ENCODE data around the gene CDS2. TPM values are rescaled to one million over a fixed set of nuclear protein-coding genes. Genes with fewer than 3 reads are reported as not detected.
A peak's percentile ranks its signal among the peaks of the same experiment; 100 is the strongest.

The CDS2 gene
- total and polyA plus RNA-seq, 2 experiments from 2014 or later, result 16.8 to 40.8 TPM

DNA sequence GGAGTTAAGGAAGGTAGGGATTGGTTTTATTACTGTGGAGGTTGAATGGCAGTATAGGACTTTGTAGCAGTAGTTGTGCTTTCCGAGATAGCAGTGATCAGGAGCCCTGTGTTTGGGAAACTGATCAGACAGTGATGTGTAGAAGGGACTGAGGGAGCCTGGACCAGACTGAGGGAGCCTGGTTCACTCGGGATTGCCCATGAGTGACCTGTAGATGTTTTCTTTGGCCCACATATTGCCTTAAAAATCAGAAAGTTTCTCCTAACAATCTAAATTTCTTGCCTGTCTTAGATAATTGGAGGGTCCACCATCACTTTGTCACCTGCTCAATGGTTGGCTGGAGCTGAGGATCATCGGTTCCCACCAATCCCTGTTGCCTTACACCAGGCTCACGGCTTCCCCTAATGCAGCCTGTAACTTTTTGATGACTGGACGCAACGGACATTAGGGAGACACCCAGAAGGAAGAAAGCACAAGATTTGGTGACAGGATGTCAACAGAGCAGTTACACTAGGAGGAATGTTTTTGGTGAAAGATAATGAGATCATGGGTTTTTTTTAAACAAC, 1.1 kb downstream of the CDS2 start:
- Mint-ChIP-seq H3K4me3 (peak overlapping the region; percentile 92), H3K27me3 (ENCODE audit: insufficient read depth, low read depth, poor library complexity) (peaks cover 4% of the 10 kb centered on the region), H3K36me3 (ENCODE audit: low read depth) (no peaks in the 10 kb centered on the region), H3K9me3 (no peaks in the 10 kb centered on the region), H3K4me1 (peaks cover 15% of the 10 kb centered on the region), H3K27ac (peak overlapping the region; percentile 95)
- Histone ChIP-seq H3K9me2 (ENCODE audit: insufficient read depth) (no peaks in the 10 kb centered on the region), H3K79me2 (replicated peaks; ENCODE audit: insufficient read depth) (peaks cover 52% of the 10 kb centered on the region), H3K4me3 (peak overlapping the region; percentile 86), H3K27ac (ENCODE audit: low read depth) (peak overlapping the region; percentile 89; the same call in 1 of the 2 replicates), H4K20me1 (replicated peaks; ENCODE audit: insufficient read depth) (no peaks in the 10 kb centered on the region; the same call in 1 of the 2 replicates), H2AFZ (peak overlapping the region; percentile 87; the same call in 1 of the 2 replicates), H3K36me3 (ENCODE audit: insufficient read depth) (no peaks in the 10 kb centered on the region; the same call in 1 of the 2 replicates), H3K27me3 (ENCODE audit: insufficient read depth) (no peaks in the 10 kb centered on the region), H3F3A (replicated peaks; ENCODE audit: low read depth) (peaks cover 5% of the 10 kb centered on the region), H3K4me1 (ENCODE audit: insufficient read depth) (peaks cover 8% of the 10 kb centered on the region), H3K4me2 (peak overlapping the region; percentile 83)
- no peak for DNase-seq (ENCODE audit: low spot score)
- no peak for ATAC-seq
- TF ChIP-seq STAT1 (IDR thresholded peaks at IDR 0.05; ENCODE audit: unreplicated experiment) (no peak), EZH2phosphoT487 (IDR thresholded peaks at IDR 0.05; ENCODE audit: unreplicated experiment) (no peak), ZNF114 (CRISPR knock-in tag; IDR thresholded peaks at IDR 0.05) (no peak), POLR2AphosphoS5 (IDR thresholded peaks at IDR 0.05; ENCODE audit: low read depth) (no peak), NANOG (IDR thresholded peaks at IDR 0.05; ENCODE audit: borderline replicate concordance) (no peak)
- TF ChIP-seq, protein P1, sequence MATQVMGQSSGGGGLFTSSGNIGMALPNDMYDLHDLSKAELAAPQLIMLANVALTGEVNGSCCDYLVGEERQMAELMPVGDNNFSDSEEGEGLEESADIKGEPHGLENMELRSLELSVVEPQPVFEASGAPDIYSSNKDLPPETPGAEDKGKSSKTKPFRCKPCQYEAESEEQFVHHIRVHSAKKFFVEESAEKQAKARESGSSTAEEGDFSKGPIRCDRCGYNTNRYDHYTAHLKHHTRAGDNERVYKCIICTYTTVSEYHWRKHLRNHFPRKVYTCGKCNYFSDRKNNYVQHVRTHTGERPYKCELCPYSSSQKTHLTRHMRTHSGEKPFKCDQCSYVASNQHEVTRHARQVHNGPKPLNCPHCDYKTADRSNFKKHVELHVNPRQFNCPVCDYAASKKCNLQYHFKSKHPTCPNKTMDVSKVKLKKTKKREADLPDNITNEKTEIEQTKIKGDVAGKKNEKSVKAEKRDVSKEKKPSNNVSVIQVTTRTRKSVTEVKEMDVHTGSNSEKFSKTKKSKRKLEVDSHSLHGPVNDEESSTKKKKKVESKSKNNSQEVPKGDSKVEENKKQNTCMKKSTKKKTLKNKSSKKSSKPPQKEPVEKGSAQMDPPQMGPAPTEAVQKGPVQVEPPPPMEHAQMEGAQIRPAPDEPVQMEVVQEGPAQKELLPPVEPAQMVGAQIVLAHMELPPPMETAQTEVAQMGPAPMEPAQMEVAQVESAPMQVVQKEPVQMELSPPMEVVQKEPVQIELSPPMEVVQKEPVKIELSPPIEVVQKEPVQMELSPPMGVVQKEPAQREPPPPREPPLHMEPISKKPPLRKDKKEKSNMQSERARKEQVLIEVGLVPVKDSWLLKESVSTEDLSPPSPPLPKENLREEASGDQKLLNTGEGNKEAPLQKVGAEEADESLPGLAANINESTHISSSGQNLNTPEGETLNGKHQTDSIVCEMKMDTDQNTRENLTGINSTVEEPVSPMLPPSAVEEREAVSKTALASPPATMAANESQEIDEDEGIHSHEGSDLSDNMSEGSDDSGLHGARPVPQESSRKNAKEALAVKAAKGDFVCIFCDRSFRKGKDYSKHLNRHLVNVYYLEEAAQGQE (IDR thresholded peaks at IDR 0.05; ENCODE audit: unreplicated experiment), result no peak
- TF ChIP-seq, protein P2, sequence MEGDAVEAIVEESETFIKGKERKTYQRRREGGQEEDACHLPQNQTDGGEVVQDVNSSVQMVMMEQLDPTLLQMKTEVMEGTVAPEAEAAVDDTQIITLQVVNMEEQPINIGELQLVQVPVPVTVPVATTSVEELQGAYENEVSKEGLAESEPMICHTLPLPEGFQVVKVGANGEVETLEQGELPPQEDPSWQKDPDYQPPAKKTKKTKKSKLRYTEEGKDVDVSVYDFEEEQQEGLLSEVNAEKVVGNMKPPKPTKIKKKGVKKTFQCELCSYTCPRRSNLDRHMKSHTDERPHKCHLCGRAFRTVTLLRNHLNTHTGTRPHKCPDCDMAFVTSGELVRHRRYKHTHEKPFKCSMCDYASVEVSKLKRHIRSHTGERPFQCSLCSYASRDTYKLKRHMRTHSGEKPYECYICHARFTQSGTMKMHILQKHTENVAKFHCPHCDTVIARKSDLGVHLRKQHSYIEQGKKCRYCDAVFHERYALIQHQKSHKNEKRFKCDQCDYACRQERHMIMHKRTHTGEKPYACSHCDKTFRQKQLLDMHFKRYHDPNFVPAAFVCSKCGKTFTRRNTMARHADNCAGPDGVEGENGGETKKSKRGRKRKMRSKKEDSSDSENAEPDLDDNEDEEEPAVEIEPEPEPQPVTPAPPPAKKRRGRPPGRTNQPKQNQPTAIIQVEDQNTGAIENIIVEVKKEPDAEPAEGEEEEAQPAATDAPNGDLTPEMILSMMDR (conservative IDR thresholded peaks at IDR 0.05; ENCODE audit: low read depth in 2 of 2), result no peak
- TF ChIP-seq, protein P3, sequence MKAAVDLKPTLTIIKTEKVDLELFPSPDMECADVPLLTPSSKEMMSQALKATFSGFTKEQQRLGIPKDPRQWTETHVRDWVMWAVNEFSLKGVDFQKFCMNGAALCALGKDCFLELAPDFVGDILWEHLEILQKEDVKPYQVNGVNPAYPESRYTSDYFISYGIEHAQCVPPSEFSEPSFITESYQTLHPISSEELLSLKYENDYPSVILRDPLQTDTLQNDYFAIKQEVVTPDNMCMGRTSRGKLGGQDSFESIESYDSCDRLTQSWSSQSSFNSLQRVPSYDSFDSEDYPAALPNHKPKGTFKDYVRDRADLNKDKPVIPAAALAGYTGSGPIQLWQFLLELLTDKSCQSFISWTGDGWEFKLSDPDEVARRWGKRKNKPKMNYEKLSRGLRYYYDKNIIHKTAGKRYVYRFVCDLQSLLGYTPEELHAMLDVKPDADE (IDR thresholded peaks at IDR 0.05), result no peak

DNA sequence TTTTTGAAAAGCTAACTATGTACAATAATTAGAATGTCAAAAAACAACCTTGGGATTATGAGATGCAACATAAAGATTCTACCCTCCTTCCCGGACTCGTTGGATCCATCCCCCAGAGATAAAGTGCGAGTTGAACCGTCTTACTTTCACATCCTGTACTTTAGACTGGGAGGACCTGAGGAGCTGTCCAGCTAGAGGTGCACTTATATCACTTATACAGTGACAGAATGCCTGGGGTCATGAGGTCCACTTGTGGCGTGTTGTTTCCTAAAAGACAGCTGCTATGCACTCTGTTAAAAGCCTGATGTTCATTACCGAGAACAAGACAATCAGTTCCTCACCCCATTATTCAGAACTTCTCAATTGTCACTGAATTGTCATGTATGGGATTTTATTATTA, 2.1 kb downstream of the CDS2 start:
- H3K27ac ChIP-seq (ENCODE audit: low read depth), result no peak overlapping the region
- H3K27ac Mint-ChIP-seq, result no peak overlapping the region
- H3K36me3 Mint-ChIP-seq (ENCODE audit: low read depth), result no peaks in the 10 kb centered on the region
- TF ChIP-seq EZH2 (IDR thresholded peaks at IDR 0.05; ENCODE audit: low read depth, unreplicated experiment) (no peak), STAT1 (IDR thresholded peaks at IDR 0.05; ENCODE audit: unreplicated experiment) (no peak), ZNF114 (CRISPR knock-in tag; IDR thresholded peaks at IDR 0.05) (no peak), NANOG (IDR thresholded peaks at IDR 0.05; ENCODE audit: borderline replicate concordance) (no peak)
- TF ChIP-seq, protein P3 (IDR thresholded peaks at IDR 0.05), result no peak
- TF ChIP-seq, protein P1 (IDR thresholded peaks at IDR 0.05; ENCODE audit: unreplicated experiment), result no peak

More for the DNA sequence above, 2.1 kb downstream of the CDS2 start:
- peak overlapping the region; percentile 16; the same call in 1 of the 3 replicates for H3K4me3 Mint-ChIP-seq
- no peaks in the 10 kb centered on the region; the same call in 1 of the 2 replicates for H4K20me1 ChIP-seq (replicated peaks; ENCODE audit: insufficient read depth)
- H3K4me3 ChIP-seq, result no peak overlapping the region
- no peak for DNase-seq (ENCODE audit: low spot score)
- no peaks in the 10 kb centered on the region for H3K27me3 ChIP-seq (ENCODE audit: insufficient read depth)
- ATAC-seq, result no peak
- H3K79me2 ChIP-seq (replicated peaks; ENCODE audit: insufficient read depth), result peaks cover 60% of the 10 kb centered on the region
- peaks cover 14% of the 10 kb centered on the region for H3K4me1 Mint-ChIP-seq
- no peak overlapping the region for H3K4me2 ChIP-seq
- H2AFZ ChIP-seq, result no peak overlapping the region
- H3K27me3 Mint-ChIP-seq (ENCODE audit: insufficient read depth, low read depth, poor library complexity), result peaks cover 4% of the 10 kb centered on the region
- no peaks in the 10 kb centered on the region for H3K9me2 ChIP-seq (ENCODE audit: insufficient read depth)
- H3K4me1 ChIP-seq (ENCODE audit: insufficient read depth), result peaks cover 8% of the 10 kb centered on the region
- no peaks in the 10 kb centered on the region; the same call in 1 of the 2 replicates for H3K36me3 ChIP-seq (ENCODE audit: insufficient read depth)
- H3F3A ChIP-seq (replicated peaks; ENCODE audit: low read depth), result peaks cover 5% of the 10 kb centered on the region
- no peaks in the 10 kb centered on the region for H3K9me3 Mint-ChIP-seq
